Immature natural killer cell (primary cell): ENCODE measurements around the gene EIF4G2. TPM values are rescaled to one million over a fixed set of nuclear protein-coding genes. Genes with fewer than 3 reads are reported as not detected.
"Not testable (repeated sequence)": the region's sequence is repeated elsewhere in the genome, so short reads cannot be mapped to it uniquely, and the experiment has no call there.

Experiments used
- DNase-seq, 3 donors: peaks; one replicate each; pipeline ENCODE4 v3.0.0; 2022; ENCODE audit warnings: mixed read lengths in 1 of 3
- H3K27ac Mint-ChIP-seq, 6 donors: one replicate each; pipeline ENCODE4 v1.8.0; 2020; ENCODE audit warnings: mixed read lengths in 6 of 6, mild to moderate bottlenecking in 5 of 6, inconsistent platforms in 4 of 6, moderate library complexity in 3 of 6
- H3K27me3 Mint-ChIP-seq, 3 donors: one replicate each; pipeline ENCODE4 v1.8.0; 2020 to 2021; ENCODE audit warnings: low read depth in 3 of 3, mild to moderate bottlenecking in 3 of 3, mixed read lengths in 3 of 3, moderate library complexity in 3 of 3, inconsistent platforms in 1 of 3
- H3K36me3 Mint-ChIP-seq, 3 donors: one replicate each; pipeline ENCODE4 v1.8.0; 2020; ENCODE audit warnings: mixed read lengths in 3 of 3, inconsistent platforms in 2 of 3, mild to moderate bottlenecking in 2 of 3
- H3K4me1 Mint-ChIP-seq, 2 donors: one replicate each; pipeline ENCODE4 v1.8.0; 2020; ENCODE audit warnings: inconsistent platforms in 2 of 2, mild to moderate bottlenecking in 2 of 2, mixed read lengths in 2 of 2, moderate library complexity in 1 of 2
- H3K4me3 Mint-ChIP-seq, 5 donors: one replicate each; pipeline ENCODE4 v1.8.0; 2020; ENCODE audit warnings: mild to moderate bottlenecking in 5 of 5, mixed read lengths in 5 of 5, inconsistent platforms in 3 of 5, moderate library complexity in 3 of 5
- H3K9me3 Mint-ChIP-seq, 6 donors: one replicate each; pipeline ENCODE4 v1.8.0; 2020; ENCODE audit warnings: mild to moderate bottlenecking in 6 of 6, mixed read lengths in 6 of 6, inconsistent platforms in 4 of 6, moderate library complexity in 3 of 6
- polyA plus RNA-seq, 3 donors: library from polyadenylated mRNA; unstranded; fragments of 300-500 nt; fragmentation: Illumina TruSeq; gene quantifications; one replicate each; pipeline ENCODE4 v1.2.3, GENCODE V29; 2021

Gene EIF4G2
- polyA plus RNA-seq, result 100 to 1,000 TPM; 322 to 508 (median 441) TPM

- H3K4me1 Mint-ChIP-seq, result peaks cover 40 to 55% of the 10 kb centered on the region in 2 donors
- peak within 1 kb of the TSS; percentile 93 to 97 (median 94) for H3K27ac Mint-ChIP-seq
- H3K27me3 Mint-ChIP-seq, result peaks cover 12 to 27% (median 20%) of the 10 kb centered on the region in 3 donors
- H3K9me3 Mint-ChIP-seq, result no peaks in the 10 kb centered on the region
- peak within 1 kb of the TSS; percentile 96 to 98 (median 98) for H3K4me3 Mint-ChIP-seq
- peaks cover 15 to 22% (median 21%) of the 10 kb centered on the region in 3 donors for H3K36me3 Mint-ChIP-seq
- peak; percentile 98 for DNase-seq
Measured at GRCh38 chr11:10808553-10809372, at the start of gene EIF4G2. Gene EIF4G2 (minus strand): TSS chr11:10808926.

GRCh38 chr11:10857709-10858438, 49.1 kb upstream of the EIF4G2 start, which contains the start of gene ZBED5:
Gene ZBED5 (minus strand): TSS chr11:10858053. CDS start chr11:10854945, 3,108 bp downstream.
- no peaks in the 10 kb centered on the region for H3K9me3 Mint-ChIP-seq
- H3K27me3 Mint-ChIP-seq, result peaks cover 9 to 15% (median 14%) of the 10 kb centered on the region in 3 donors
- peaks cover 35 to 44% of the 10 kb centered on the region in 2 donors for H3K4me1 Mint-ChIP-seq
- H3K4me3 Mint-ChIP-seq, result peak within 1 kb of the TSS; percentile 99 to 100 (median 100)
- peak within 1 kb of the TSS; percentile 98 to 100 (median 99) for H3K27ac Mint-ChIP-seq
- peak; percentile 97 for DNase-seq
- H3K36me3 Mint-ChIP-seq, result peaks cover 12 to 18% (median 13%) of the 10 kb centered on the region in 3 donors

GRCh38 chr11:10857459-10857708, 48.7 kb upstream of the EIF4G2 start:
- DNase-seq, result no peak
- peak overlapping the region; percentile 98 to 100 (median 99) for H3K27ac Mint-ChIP-seq
- H3K36me3 Mint-ChIP-seq, result peaks cover 13 to 20% (median 13%) of the 10 kb centered on the region in 3 donors
- peak overlapping the region; percentile 99 to 100 (median 100) for H3K4me3 Mint-ChIP-seq
- no peaks in the 10 kb centered on the region for H3K9me3 Mint-ChIP-seq
- peaks cover 9 to 15% (median 14%) of the 10 kb centered on the region in 3 donors for H3K27me3 Mint-ChIP-seq
- peaks cover 31 to 40% of the 10 kb centered on the region in 2 donors for H3K4me1 Mint-ChIP-seq

- Mint-ChIP-seq H3K27ac (peak overlapping the region; percentile 98 to 100 (median 99)), H3K4me1 (peaks cover 31 to 44% of the 10 kb centered on the region in 2 donors), H3K9me3 (no peaks in the 10 kb centered on the region), H3K4me3 (peak overlapping the region; percentile 99 to 100 (median 100)), H3K36me3 (peaks cover 18 to 25% (median 18%) of the 10 kb centered on the region in 3 donors), H3K27me3 (peaks cover 9 to 15% (median 14%) of the 10 kb centered on the region in 3 donors)
- peak in 2 of 3 donors; percentile 5 to 7 for DNase-seq
Measured at GRCh38 chr11:10856689-10857458, 48.1 kb upstream of the EIF4G2 start.

- H3K27me3 Mint-ChIP-seq, result peaks cover 9 to 15% (median 14%) of the 10 kb centered on the region in 3 donors
- H3K4me1 Mint-ChIP-seq, result peaks cover 31 to 44% of the 10 kb centered on the region in 2 donors
- H3K9me3 Mint-ChIP-seq, result no peaks in the 10 kb centered on the region
- H3K27ac Mint-ChIP-seq, result no peak overlapping the region
- peaks cover 19 to 26% (median 19%) of the 10 kb centered on the region in 3 donors for H3K36me3 Mint-ChIP-seq
- DNase-seq, result no peak
- H3K4me3 Mint-ChIP-seq, result no peak overlapping the region
Measured at GRCh38 chr11:10855295-10855694, 46.6 kb upstream of the EIF4G2 start.

- no peaks in the 10 kb centered on the region for H3K27me3 Mint-ChIP-seq
- no peak overlapping the region for H3K27ac Mint-ChIP-seq
- H3K36me3 Mint-ChIP-seq, result peaks cover 6 to 11% (median 7%) of the 10 kb centered on the region in 3 donors
- H3K4me3 Mint-ChIP-seq, result no peak overlapping the region
- no peak for DNase-seq
- no peaks in the 10 kb centered on the region for H3K9me3 Mint-ChIP-seq
- H3K4me1 Mint-ChIP-seq, result peaks cover 9 to 20% of the 10 kb centered on the region in 2 donors
Measured at GRCh38 chr11:10847960-10848860, 39.5 kb upstream of the EIF4G2 start.

- Mint-ChIP-seq H3K4me3 (no peak overlapping the region), H3K9me3 (no peaks in the 10 kb centered on the region), H3K27me3 (no peaks in the 10 kb centered on the region), H3K27ac (no peak overlapping the region), H3K36me3 (no peaks in the 10 kb centered on the region), H3K4me1 (peaks cover 6 to 14% of the 10 kb centered on the region in 2 donors)
- DNase-seq, result no peak
Measured at GRCh38 chr11:10846660-10847059, 37.9 kb upstream of the EIF4G2 start.

- DNase-seq, result no peak
- no peak overlapping the region for H3K4me3 Mint-ChIP-seq
- H3K27me3 Mint-ChIP-seq, result peaks cover 0 to 2% (median 0%) of the 10 kb centered on the region in 3 donors
- no peak overlapping the region for H3K27ac Mint-ChIP-seq
- H3K4me1 Mint-ChIP-seq, result peaks cover 6 to 14% of the 10 kb centered on the region in 2 donors
- no peaks in the 10 kb centered on the region for H3K9me3 Mint-ChIP-seq
- H3K36me3 Mint-ChIP-seq, result no peaks in the 10 kb centered on the region
Measured at GRCh38 chr11:10845589-10845988, 36.9 kb upstream of the EIF4G2 start.

GRCh38 chr11:10844796-10845195, 36.1 kb upstream of the EIF4G2 start:
- Mint-ChIP-seq H3K4me1 (peaks cover 6 to 14% of the 10 kb centered on the region in 2 donors), H3K9me3 (no peaks in the 10 kb centered on the region), H3K4me3 (no peak overlapping the region), H3K36me3 (no peaks in the 10 kb centered on the region), H3K27ac (no peak overlapping the region), H3K27me3 (peaks cover 0 to 4% (median 2%) of the 10 kb centered on the region in 3 donors)
- no peak for DNase-seq

GRCh38 chr11:10844356-10844755, 35.6 kb upstream of the EIF4G2 start:
- Mint-ChIP-seq H3K4me1 (peaks cover 6 to 14% of the 10 kb centered on the region in 2 donors), H3K36me3 (no peaks in the 10 kb centered on the region), H3K4me3 (no peak overlapping the region), H3K27ac (no peak overlapping the region), H3K9me3 (no peaks in the 10 kb centered on the region), H3K27me3 (peaks cover 0 to 4% (median 2%) of the 10 kb centered on the region in 3 donors)
- DNase-seq, result no peak

- H3K4me1 Mint-ChIP-seq, result no peaks in the 10 kb centered on the region
- no peaks in the 10 kb centered on the region for H3K9me3 Mint-ChIP-seq
- H3K27me3 Mint-ChIP-seq, result peaks cover 0 to 4% (median 2%) of the 10 kb centered on the region in 3 donors
- no peak overlapping the region for H3K27ac Mint-ChIP-seq
- no peaks in the 10 kb centered on the region for H3K36me3 Mint-ChIP-seq
- no peak overlapping the region for H3K4me3 Mint-ChIP-seq
- no peak for DNase-seq
Measured at GRCh38 chr11:10838881-10839280, 30.2 kb upstream of the EIF4G2 start.

GRCh38 chr11:10838083-10838482, 29.4 kb upstream of the EIF4G2 start:
- no peaks in the 10 kb centered on the region for H3K9me3 Mint-ChIP-seq
- no peak overlapping the region for H3K4me3 Mint-ChIP-seq
- H3K36me3 Mint-ChIP-seq, result no peaks in the 10 kb centered on the region
- no peak overlapping the region for H3K27ac Mint-ChIP-seq
- no peaks in the 10 kb centered on the region for H3K4me1 Mint-ChIP-seq
- no peak for DNase-seq
- peaks cover 0 to 4% (median 2%) of the 10 kb centered on the region in 3 donors for H3K27me3 Mint-ChIP-seq

- H3K4me3 Mint-ChIP-seq, H3K27ac Mint-ChIP-seq, H3K4me1 Mint-ChIP-seq, H3K27me3 Mint-ChIP-seq, H3K9me3 Mint-ChIP-seq, H3K36me3 Mint-ChIP-seq, DNase-seq: not testable (repeated sequence)
Measured at GRCh38 chr11:10836884-10837283, 28.2 kb upstream of the EIF4G2 start.
